ENCODE measurements around the gene TPCN2. TPM values are rescaled to one million over a fixed set of nuclear protein-coding genes. Genes with fewer than 3 reads are reported as not detected.
A peak's percentile ranks its signal among the peaks of the same experiment; 100 is the strongest.

TPCN2 gene
- total RNA-seq, 1 experiment from 2014 or later = 63.6 TPM

GRCh38 chr11:69159150-69159852 lies 110.6 kb downstream of the TPCN2 start:
- Histone ChIP-seq H3K27me3 (replicated peaks; ENCODE audit: control insufficient read depth, insufficient read depth, low read length) (no peaks in the 10 kb centered on the region), H3K9me3 (peaks cover 11% of the 10 kb centered on the region; the same call in 1 of the 2 replicates), H3K36me3 (ENCODE audit: control insufficient read depth, insufficient read depth, low read length) (no peaks in the 10 kb centered on the region), H3K4me1 (peaks cover 19% of the 10 kb centered on the region), H3K4me3 (ENCODE audit: low read depth, low read length) (no peak overlapping the region)
- peaks cover 16% of the 10 kb centered on the region for H3K9me3 Mint-ChIP-seq (ENCODE audit: unreplicated experiment)
- no peak overlapping the region for H3K4me3 Mint-ChIP-seq (ENCODE audit: unreplicated experiment)
- H3K27me3 Mint-ChIP-seq (ENCODE audit: insufficient read depth, unreplicated experiment) = no peaks in the 10 kb centered on the region
- H3K4me1 Mint-ChIP-seq (ENCODE audit: low read depth, unreplicated experiment) = peaks cover 15% of the 10 kb centered on the region
- no peak overlapping the region for H3K27ac Mint-ChIP-seq (ENCODE audit: unreplicated experiment)
- DNase-seq = no peak
- peaks cover 5% of the 10 kb centered on the region for H3K36me3 Mint-ChIP-seq (ENCODE audit: insufficient read depth, unreplicated experiment)
- BruUV-seq (replicated peaks) = no TSS peak
- ChIA-PET CTCF (interaction anchor here (0.5 kb wide), 1 partner anchor 991 kb away, joined by 3 read pairs; no protein-coding TSS in a partner anchor), POLR2A (no interaction called here)
- no peak for TF ChIP-seq CTCF (IDR thresholded peaks at IDR 0.05; ENCODE audit: insufficient read depth in 1 of 2, low read depth in 1 of 2, low read length in 1 of 2, severe bottlenecking in 1 of 2, unreplicated experiment in 1 of 2)
- intact Hi-C loops (cut with micrococcal nuclease; ENCODE audit: unreplicated experiment) = no loop called here

- BruUV-seq (replicated peaks) = no TSS peak
- Histone ChIP-seq H3K27me3 (replicated peaks; ENCODE audit: control insufficient read depth, insufficient read depth, low read length) (no peaks in the 10 kb centered on the region), H3K4me1 (peaks cover 19% of the 10 kb centered on the region), H3K4me3 (ENCODE audit: low read depth, low read length) (no peak overlapping the region), H3K36me3 (ENCODE audit: control insufficient read depth, insufficient read depth, low read length) (no peaks in the 10 kb centered on the region), H3K9me3 (peaks cover 16% of the 10 kb centered on the region; the same call in 1 of the 2 replicates)
- intact Hi-C loops (cut with micrococcal nuclease; ENCODE audit: unreplicated experiment) = no loop called here
- Mint-ChIP-seq H3K4me3 (ENCODE audit: unreplicated experiment) (no peak overlapping the region), H3K4me1 (ENCODE audit: low read depth, unreplicated experiment) (peaks cover 13% of the 10 kb centered on the region), H3K36me3 (ENCODE audit: insufficient read depth, unreplicated experiment) (peaks cover 5% of the 10 kb centered on the region), H3K9me3 (ENCODE audit: unreplicated experiment) (peaks cover 18% of the 10 kb centered on the region), H3K27ac (ENCODE audit: unreplicated experiment) (no peak overlapping the region), H3K27me3 (ENCODE audit: insufficient read depth, unreplicated experiment) (no peaks in the 10 kb centered on the region)
- CTCF ChIA-PET = interaction anchor here (0.7 to 1.0 kb wide), 3 partner anchors 29 to 402 kb away, joined by 3 read pairs; no protein-coding TSS in a partner anchor
- peak in 1 of 2 experiments; percentile 27 for DNase-seq
- POLR2A ChIA-PET = no interaction called here
- TF ChIP-seq CTCF (IDR thresholded peaks at IDR 0.05; ENCODE audit: insufficient read depth in 1 of 2, low read depth in 1 of 2, low read length in 1 of 2, severe bottlenecking in 1 of 2, unreplicated experiment in 1 of 2) = no peak
Observed at GRCh38 chr11:69160296-69161116, 111.8 kb downstream of the TPCN2 start.

GRCh38 chr11:69161117-69161407 lies 112.3 kb downstream of the TPCN2 start:
- H3K4me3 Mint-ChIP-seq (ENCODE audit: unreplicated experiment) = no peak overlapping the region
- Histone ChIP-seq H3K36me3 (ENCODE audit: control insufficient read depth, insufficient read depth, low read length) (no peaks in the 10 kb centered on the region), H3K27me3 (replicated peaks; ENCODE audit: control insufficient read depth, insufficient read depth, low read length) (no peaks in the 10 kb centered on the region), H3K9me3 (peaks cover 16% of the 10 kb centered on the region; the same call in 1 of the 2 replicates), H3K4me1 (peaks cover 16% of the 10 kb centered on the region), H3K4me3 (ENCODE audit: low read depth, low read length) (no peak overlapping the region)
- H3K4me1 Mint-ChIP-seq (ENCODE audit: low read depth, unreplicated experiment) = peaks cover 7% of the 10 kb centered on the region
- TF ChIP-seq CTCF (IDR thresholded peaks at IDR 0.05; ENCODE audit: insufficient read depth in 1 of 2, low read depth in 1 of 2, low read length in 1 of 2, severe bottlenecking in 1 of 2, unreplicated experiment in 1 of 2) = no peak
- POLR2A ChIA-PET = no interaction called here
- no peaks in the 10 kb centered on the region for H3K27me3 Mint-ChIP-seq (ENCODE audit: insufficient read depth, unreplicated experiment)
- BruUV-seq (replicated peaks) = no TSS peak
- peaks cover 18% of the 10 kb centered on the region for H3K9me3 Mint-ChIP-seq (ENCODE audit: unreplicated experiment)
- no peak overlapping the region for H3K27ac Mint-ChIP-seq (ENCODE audit: unreplicated experiment)
- CTCF ChIA-PET = interaction anchor here (1.0 kb wide), 1 partner anchor 29 kb away, joined by 3 read pairs; no protein-coding TSS in a partner anchor
- peaks cover 5% of the 10 kb centered on the region for H3K36me3 Mint-ChIP-seq (ENCODE audit: insufficient read depth, unreplicated experiment)
- intact Hi-C loops (cut with micrococcal nuclease; ENCODE audit: unreplicated experiment) = no loop called here
- DNase-seq = peak in 1 of 2 experiments; percentile 14

All from Caco-2 (cell line).